ENCODE results near the gene HMG20B. TPM values are rescaled to one million over a fixed set of nuclear protein-coding genes. Genes with fewer than 3 reads are reported as not detected.
A peak's percentile ranks its signal among the peaks of the same experiment; 100 is the strongest.

Gene HMG20B
- total RNA-seq, 1 donor from 2014 or later: 51.4 TPM

- no peaks in the 10 kb centered on the region for H3K4me1 ChIP-seq
- no peaks in the 10 kb centered on the region for H3K79me2 ChIP-seq (ENCODE audit: low read depth)
- H3K36me3 ChIP-seq: no peaks in the 10 kb centered on the region
- no peak overlapping the region for H2AFZ ChIP-seq (replicated peaks)
- no peak overlapping the region for H3K4me2 ChIP-seq
- peaks cover 10% of the 10 kb centered on the region for H3K27me3 Mint-ChIP-seq (ENCODE audit: insufficient read depth, low read depth)
- no peak overlapping the region for H3K4me3 ChIP-seq
- peak; percentile 42 for DNase-seq (ENCODE audit: low spot score)
- no peaks in the 10 kb centered on the region for H3K9me3 Mint-ChIP-seq
- no peak overlapping the region for H3K4me3 Mint-ChIP-seq
- H3K4me1 Mint-ChIP-seq: no peaks in the 10 kb centered on the region
- TF ChIP-seq EZH2 (IDR thresholded peaks at IDR 0.05): no peak
- TF ChIP-seq, protein P1, sequence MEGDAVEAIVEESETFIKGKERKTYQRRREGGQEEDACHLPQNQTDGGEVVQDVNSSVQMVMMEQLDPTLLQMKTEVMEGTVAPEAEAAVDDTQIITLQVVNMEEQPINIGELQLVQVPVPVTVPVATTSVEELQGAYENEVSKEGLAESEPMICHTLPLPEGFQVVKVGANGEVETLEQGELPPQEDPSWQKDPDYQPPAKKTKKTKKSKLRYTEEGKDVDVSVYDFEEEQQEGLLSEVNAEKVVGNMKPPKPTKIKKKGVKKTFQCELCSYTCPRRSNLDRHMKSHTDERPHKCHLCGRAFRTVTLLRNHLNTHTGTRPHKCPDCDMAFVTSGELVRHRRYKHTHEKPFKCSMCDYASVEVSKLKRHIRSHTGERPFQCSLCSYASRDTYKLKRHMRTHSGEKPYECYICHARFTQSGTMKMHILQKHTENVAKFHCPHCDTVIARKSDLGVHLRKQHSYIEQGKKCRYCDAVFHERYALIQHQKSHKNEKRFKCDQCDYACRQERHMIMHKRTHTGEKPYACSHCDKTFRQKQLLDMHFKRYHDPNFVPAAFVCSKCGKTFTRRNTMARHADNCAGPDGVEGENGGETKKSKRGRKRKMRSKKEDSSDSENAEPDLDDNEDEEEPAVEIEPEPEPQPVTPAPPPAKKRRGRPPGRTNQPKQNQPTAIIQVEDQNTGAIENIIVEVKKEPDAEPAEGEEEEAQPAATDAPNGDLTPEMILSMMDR (IDR thresholded peaks at IDR 0.05): peak; percentile 36
- no peaks in the 10 kb centered on the region for H3K36me3 Mint-ChIP-seq
- no peaks in the 10 kb centered on the region for H3K9me3 ChIP-seq (ENCODE audit: low read depth)
- no peak overlapping the region for H3K27ac ChIP-seq
- H3F3A ChIP-seq (ENCODE audit: low read depth): no peaks in the 10 kb centered on the region
- H4K20me1 ChIP-seq (ENCODE audit: low read depth): no peaks in the 10 kb centered on the region
- H3K27ac Mint-ChIP-seq: no peak overlapping the region
- H3K9ac ChIP-seq: no peak overlapping the region
- peaks cover 11% of the 10 kb centered on the region for H3K27me3 ChIP-seq
Observed at GRCh38 chr19:3599776-3600187, 27.0 kb downstream of the HMG20B start.

DNA sequence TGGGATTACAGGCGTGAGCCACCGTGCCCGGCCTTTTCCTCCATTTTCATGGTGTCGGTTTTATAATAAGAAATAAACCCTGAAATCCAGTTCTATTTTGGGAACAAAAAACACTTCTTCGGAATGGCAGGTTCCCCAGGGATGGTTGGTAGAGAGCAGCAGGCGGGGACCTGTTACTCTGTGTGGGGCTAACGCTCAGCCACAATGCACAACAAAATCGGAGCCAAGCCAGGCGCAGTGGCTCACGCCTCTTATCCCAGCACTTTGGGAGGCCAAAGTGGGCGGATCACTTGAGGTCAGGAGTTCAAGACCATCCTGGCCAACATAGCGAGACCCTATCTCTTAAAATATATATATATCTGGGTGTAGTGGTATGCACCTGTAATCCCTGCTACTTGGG lies 28.3 kb downstream of the HMG20B start:
- Histone ChIP-seq H3K4me2 (no peak overlapping the region), H3K36me3 (no peaks in the 10 kb centered on the region), H3K9ac (no peak overlapping the region), H3K4me3 (no peak overlapping the region), H3K27ac (no peak overlapping the region), H3K9me3 (ENCODE audit: low read depth) (no peaks in the 10 kb centered on the region), H3K79me2 (ENCODE audit: low read depth) (no peaks in the 10 kb centered on the region), H3K4me1 (no peaks in the 10 kb centered on the region), H3F3A (ENCODE audit: low read depth) (no peaks in the 10 kb centered on the region), H3K27me3 (peaks cover 17% of the 10 kb centered on the region), H2AFZ (replicated peaks) (no peak overlapping the region), H4K20me1 (ENCODE audit: low read depth) (no peaks in the 10 kb centered on the region)
- H3K9me3 Mint-ChIP-seq: no peaks in the 10 kb centered on the region
- H3K4me1 Mint-ChIP-seq: no peaks in the 10 kb centered on the region
- no peaks in the 10 kb centered on the region for H3K36me3 Mint-ChIP-seq
- no peak for DNase-seq (ENCODE audit: low spot score)
- peaks cover 2% of the 10 kb centered on the region for H3K27me3 Mint-ChIP-seq (ENCODE audit: insufficient read depth, low read depth)
- TF ChIP-seq, protein P1 (IDR thresholded peaks at IDR 0.05): no peak
- no peak for TF ChIP-seq EZH2phosphoT487 (IDR thresholded peaks at IDR 0.05)
- TF ChIP-seq EZH2 (IDR thresholded peaks at IDR 0.05): no peak
- H3K27ac Mint-ChIP-seq: no peak overlapping the region
- H3K4me3 Mint-ChIP-seq: no peak overlapping the region

- H4K20me1 ChIP-seq (ENCODE audit: low read depth): no peaks in the 10 kb centered on the region
- Mint-ChIP-seq H3K36me3 (no peaks in the 10 kb centered on the region), H3K4me3 (no peak overlapping the region), H3K27ac (no peak overlapping the region), H3K9me3 (no peaks in the 10 kb centered on the region), H3K27me3 (ENCODE audit: insufficient read depth, low read depth) (peaks cover 8% of the 10 kb centered on the region), H3K4me1 (peaks cover 10% of the 10 kb centered on the region)
- no peak overlapping the region for H3K4me2 ChIP-seq
- no peak overlapping the region for H3K27ac ChIP-seq
- H3K27me3 ChIP-seq: peaks cover 37% of the 10 kb centered on the region
- H3K36me3 ChIP-seq: no peaks in the 10 kb centered on the region
- TF ChIP-seq EZH2phosphoT487 (IDR thresholded peaks at IDR 0.05): no peak
- TF ChIP-seq, protein P1 (IDR thresholded peaks at IDR 0.05): no peak
- no peak for TF ChIP-seq EZH2 (IDR thresholded peaks at IDR 0.05)
- H3K4me1 ChIP-seq: peaks cover 12% of the 10 kb centered on the region
- H3K79me2 ChIP-seq (ENCODE audit: low read depth): no peaks in the 10 kb centered on the region
- no peak overlapping the region for H3K4me3 ChIP-seq
- H3K9me3 ChIP-seq (ENCODE audit: low read depth): no peaks in the 10 kb centered on the region
- peaks cover 12% of the 10 kb centered on the region for H3F3A ChIP-seq (ENCODE audit: low read depth)
- H2AFZ ChIP-seq (replicated peaks): no peak overlapping the region
- H3K9ac ChIP-seq: no peak overlapping the region
- DNase-seq (ENCODE audit: low spot score): no peak
Observed at GRCh38 chr19:3603121-3603811, 30.5 kb downstream of the HMG20B start.
